Right renal cortex interstitium (tissue), 3 donors: ENCODE results near the gene CLDN6. TPM values are rescaled to one million over a fixed set of nuclear protein-coding genes. Genes with fewer than 3 reads are reported as not detected.

Experiments
- DNase-seq, 3 donors: peaks; one replicate each; pipeline ENCODE4 v3.0.0-alpha.2; 2013; ENCODE audit warnings: low read depth in 3 of 3, low spot score in 2 of 3
- polyA plus RNA-seq, 3 donors: library from polyadenylated mRNA; unstranded; fragments of 120-200 nt; gene quantifications; one replicate each; pipeline ENCODE4 v1.2.1, GENCODE V29; 2013; ENCODE audit not compliant: insufficient read length in 3 of 3

CLDN6 gene
- polyA plus RNA-seq, 3 donors = 25.8 to 38.1 (median 31.0) TPM

GRCh38 chr16:3029491-3030221, 11.7 kb upstream of the CLDN6 start:
- DNase-seq = no peak

- no peak for DNase-seq
Observed at GRCh38 chr16:3028716-3029319, 10.8 kb upstream of the CLDN6 start.

- DNase-seq = no peak
Observed at GRCh38 chr16:3027983-3028715, 10.2 kb upstream of the CLDN6 start.

- DNase-seq = no peak
Observed at GRCh38 chr16:3027489-3027795, 9.5 kb upstream of the CLDN6 start.

- no peak for DNase-seq
Observed at GRCh38 chr16:3026609-3027488, 8.9 kb upstream of the CLDN6 start.

GRCh38 chr16:3026003-3026378, 8.0 kb upstream of the CLDN6 start:
- no peak for DNase-seq

- DNase-seq = no peak
Observed at GRCh38 chr16:3025032-3026002, 7.3 kb upstream of the CLDN6 start.

- DNase-seq = peak; percentile 93 to 94 (median 94)
Observed at GRCh38 chr16:3023669-3024478, 5.9 kb upstream of the CLDN6 start, which contains the start of the genes HCFC1R1 and THOC6. Gene HCFC1R1 (minus strand): TSS chr16:3023942. CDS start chr16:3023941, 1 bp downstream. Gene THOC6 (plus strand): TSS chr16:3024035. CDS start chr16:3024327, 292 bp downstream.

GRCh38 chr16:3023415-3023668, 5.4 kb upstream of the CLDN6 start:
- DNase-seq = no peak

- no peak for DNase-seq
Observed at GRCh38 chr16:3022684-3023414, 4.9 kb upstream of the CLDN6 start.

- DNase-seq = no peak
Observed at GRCh38 chr16:3022208-3022683, 4.3 kb upstream of the CLDN6 start.

- DNase-seq = no peak
Observed at GRCh38 chr16:3021449-3022207, 3.6 kb upstream of the CLDN6 start.

- no peak for DNase-seq
Observed at GRCh38 chr16:3020604-3021448, 2.8 kb upstream of the CLDN6 start.

- no peak for DNase-seq
Observed at GRCh38 chr16:3020247-3020603, 2.2 kb upstream of the CLDN6 start, which contains the start of gene TNFRSF12A. Gene TNFRSF12A (plus strand): TSS chr16:3020368. CDS start chr16:3020398, 30 bp downstream.

- DNase-seq = no peak
Observed at GRCh38 chr16:3019594-3020246, 1.7 kb upstream of the CLDN6 start.

- no peak for DNase-seq
Observed at GRCh38 chr16:3017344-3017743, 639 bp downstream of the CLDN6 start.
